D341Med (cell line): Measurements from ENCODE around the gene CKAP2L.

Experiments used
- DNase-seq: peaks from one replicate; pipeline ENCODE4 v3.0.0; 2012; ENCODE audit warnings: low spot score

CKAP2L gene, protein sequence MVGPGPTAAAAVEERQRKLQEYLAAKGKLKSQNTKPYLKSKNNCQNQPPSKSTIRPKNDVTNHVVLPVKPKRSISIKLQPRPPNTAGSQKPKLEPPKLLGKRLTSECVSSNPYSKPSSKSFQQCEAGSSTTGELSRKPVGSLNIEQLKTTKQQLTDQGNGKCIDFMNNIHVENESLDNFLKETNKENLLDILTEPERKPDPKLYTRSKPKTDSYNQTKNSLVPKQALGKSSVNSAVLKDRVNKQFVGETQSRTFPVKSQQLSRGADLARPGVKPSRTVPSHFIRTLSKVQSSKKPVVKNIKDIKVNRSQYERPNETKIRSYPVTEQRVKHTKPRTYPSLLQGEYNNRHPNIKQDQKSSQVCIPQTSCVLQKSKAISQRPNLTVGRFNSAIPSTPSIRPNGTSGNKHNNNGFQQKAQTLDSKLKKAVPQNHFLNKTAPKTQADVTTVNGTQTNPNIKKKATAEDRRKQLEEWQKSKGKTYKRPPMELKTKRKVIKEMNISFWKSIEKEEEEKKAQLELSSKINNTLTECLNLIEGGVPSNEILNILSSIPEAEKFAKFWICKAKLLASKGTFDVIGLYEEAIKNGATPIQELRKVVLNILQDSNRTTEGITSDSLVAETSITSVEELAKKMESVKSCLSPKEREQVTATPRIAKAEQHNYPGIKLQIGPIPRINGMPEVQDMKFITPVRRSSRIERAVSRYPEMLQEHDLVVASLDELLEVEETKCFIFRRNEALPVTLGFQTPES

DNA sequence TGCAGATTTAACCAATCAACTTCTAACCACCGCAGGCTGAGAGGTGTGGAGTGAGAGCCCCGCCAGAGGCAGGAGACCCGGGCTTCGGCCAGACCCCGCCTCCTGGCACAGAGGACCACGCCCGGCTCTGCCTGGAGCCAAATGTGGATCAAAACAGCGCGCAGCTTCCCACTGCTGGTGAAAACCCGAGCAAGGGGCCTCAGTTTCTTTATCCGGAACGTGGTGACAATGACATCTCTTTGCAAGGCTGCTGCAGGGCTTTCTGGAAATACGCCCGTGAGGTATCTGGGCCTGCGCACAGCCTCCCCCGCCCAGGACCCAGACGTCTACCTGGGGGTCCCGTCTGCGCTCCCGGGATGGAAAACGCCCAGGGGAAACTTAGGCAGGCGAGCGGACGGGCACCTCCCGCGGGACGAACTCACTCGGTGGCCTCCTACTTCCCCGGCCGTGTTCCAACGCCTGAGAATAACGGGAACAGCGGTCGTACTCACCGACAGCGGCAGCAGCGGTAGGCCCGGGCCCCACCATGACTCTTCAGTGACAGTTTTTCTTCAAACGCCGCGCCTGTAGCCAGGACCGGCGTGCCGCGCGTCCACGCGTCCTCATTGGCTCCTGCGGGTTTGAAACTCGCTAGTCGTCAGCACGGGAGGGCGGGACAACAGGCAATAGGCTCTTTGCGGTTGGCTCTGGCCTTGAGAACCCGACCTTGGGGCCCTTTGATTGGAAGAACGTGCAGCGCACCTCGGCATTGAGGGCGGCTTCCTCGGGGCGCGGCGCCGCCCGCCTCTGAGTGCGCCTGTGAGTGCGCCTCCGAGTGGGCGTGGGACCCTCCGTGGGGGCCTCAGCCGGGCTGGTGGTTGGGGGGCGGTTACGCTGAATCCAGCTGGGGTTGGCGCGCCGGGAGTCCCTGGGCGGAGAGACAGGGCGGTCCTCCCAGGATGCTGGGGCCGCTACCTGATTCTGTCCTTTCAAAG lies at the start of gene CKAP2L:
TSS of gene CKAP2L (minus strand) at position 539 of the 974 bp plus-strand sequence. CDS start at position 528, 11 bp downstream.
- peak; percentile 94 for DNase-seq

DNA sequence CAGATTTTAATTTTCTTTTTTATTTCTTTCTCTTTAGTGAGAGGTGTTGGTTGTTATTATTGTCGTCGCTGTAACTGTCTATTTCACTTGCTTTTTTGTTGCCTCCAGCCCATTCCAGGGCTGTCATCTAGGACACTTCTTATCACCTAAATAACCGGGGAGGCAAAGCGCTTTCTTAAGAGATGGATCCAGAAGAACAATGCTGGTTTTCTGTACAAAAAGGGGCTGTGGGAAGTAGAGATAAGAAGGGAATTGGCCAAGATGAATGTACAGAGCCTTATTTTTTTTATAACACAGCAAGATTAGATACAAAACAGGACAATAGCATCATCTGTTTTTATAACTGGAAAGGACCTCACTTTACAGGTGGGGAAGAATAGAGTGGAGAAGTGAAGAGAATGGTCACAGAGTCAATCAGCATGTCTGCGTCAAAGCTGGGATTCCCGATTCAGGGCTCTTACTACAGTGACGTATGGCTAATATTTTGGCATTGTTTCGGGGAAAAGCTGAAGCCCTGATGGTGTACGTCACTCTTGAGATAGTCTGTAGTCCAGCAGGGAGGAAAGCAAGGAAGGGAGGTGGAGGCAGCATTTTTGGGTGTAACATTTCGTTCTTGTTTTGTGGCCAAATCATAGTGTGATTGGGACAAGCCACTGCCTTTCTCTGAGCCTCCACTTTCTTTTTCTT lies 49.0 kb upstream of the CKAP2L start:
- no peak for DNase-seq

DNA sequence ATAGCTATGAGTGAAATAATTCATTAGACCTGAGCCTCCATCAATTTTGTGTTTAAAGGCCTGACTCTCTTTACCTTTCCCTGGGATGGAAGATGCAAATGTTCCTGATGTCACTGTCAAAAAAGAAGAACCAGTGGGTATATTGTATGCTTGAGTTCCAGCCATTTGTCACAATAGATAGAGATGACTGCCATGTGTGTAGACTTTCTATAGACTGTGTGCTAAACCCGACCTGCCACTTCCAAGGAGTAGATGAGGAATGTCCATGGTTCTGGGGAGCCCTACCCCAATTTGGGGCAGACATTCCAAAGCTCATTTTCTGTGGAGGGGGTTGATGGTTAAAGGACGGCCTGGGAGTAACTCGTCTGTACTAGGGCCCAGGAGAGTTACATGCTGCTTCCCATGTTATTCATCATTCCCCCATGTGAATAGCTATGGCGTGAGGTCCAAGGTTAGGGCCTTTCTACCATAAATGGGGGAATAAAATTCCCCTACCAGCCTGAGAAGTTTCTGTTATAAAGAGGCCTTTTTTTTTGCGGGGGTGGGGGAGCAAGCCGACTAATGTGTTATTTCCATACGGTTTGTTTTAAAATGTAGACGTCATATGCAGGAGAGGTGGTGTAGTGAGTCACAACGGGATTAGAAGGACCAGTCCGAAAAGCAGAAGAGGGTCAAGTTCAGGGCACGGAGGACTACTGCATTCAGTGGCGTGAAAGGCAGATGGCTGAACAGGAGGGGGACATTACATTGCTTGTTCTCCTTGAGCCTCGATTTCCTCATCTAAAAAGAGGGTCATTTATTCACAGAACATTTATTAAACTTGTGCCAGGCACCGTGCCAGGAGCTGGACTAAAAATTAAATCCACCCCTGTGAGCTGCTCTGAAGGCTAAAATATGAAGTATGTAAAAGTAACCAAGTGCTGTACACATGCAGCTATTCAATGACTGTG lies 48.2 kb upstream of the CKAP2L start:
- DNase-seq: no peak

DNA sequence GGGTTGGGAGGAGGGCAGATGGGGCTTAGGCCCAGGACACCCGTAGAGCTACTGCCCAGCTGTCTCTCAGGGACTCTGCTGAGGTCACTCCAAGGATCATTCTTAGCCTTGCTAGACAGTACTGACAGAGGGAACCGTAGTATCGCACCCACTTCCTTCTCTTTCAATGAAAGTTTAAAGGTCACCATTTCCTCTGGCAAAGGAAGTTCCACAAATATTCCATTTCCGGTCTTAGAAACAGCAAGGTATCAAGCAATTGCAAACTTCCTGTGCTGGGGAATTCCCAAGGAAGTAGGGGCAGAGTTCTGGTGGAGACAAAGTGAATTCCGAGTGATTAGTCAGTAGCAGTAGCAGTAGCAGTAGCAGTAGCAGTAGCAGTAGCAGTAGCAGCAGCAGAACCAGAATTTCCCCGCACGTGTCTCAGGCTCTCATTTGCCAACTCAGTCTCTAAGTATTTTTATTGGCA lies 47.5 kb upstream of the CKAP2L start:
- DNase-seq: no peak

DNA sequence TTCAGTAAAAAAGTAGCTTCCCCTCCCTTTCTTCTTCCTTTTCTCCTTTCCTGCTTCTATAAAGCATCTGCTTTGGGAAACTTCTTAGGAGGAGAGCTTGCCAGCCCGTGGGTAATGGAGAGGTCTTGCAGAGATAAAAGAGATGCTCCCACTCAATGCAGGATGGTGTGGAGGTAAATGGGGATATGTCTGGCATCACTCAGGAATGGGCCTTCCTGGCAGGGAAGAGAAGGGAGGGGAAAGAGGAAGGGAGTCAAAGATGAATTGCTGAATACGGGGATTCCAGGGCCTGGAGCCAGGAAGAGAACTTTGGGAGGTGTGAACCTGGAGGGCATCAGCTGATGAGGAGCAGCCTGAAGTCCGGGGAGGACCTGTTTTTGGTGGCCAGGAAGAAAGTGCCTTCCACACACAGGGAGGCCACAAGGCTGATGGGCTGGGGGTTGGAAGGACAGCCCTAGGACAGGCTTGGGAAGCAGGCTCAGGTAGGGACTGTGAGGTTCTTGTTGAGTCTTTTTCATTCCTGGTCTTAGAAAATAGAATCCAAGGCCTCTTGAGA lies 46.9 kb upstream of the CKAP2L start:
- DNase-seq: no peak

DNA sequence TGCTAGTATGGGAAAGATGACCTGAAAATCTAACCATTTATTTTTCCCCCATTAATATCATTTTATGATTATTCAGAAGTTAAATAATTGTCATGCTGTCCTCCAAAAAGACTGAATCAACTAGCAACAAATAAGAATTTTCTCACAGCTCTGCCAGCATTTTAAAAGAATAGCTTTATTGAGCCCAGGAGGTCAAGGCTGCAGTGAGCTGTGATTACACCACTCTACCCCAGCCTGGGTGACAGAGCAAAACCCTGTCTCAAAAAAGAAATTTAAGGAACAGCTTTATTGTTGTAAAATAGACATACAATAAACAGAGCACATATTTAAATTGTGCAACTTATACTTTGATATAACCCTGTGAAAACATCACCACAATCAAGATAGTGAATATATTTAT lies 44.7 kb upstream of the CKAP2L start:
- no peak for DNase-seq

DNA sequence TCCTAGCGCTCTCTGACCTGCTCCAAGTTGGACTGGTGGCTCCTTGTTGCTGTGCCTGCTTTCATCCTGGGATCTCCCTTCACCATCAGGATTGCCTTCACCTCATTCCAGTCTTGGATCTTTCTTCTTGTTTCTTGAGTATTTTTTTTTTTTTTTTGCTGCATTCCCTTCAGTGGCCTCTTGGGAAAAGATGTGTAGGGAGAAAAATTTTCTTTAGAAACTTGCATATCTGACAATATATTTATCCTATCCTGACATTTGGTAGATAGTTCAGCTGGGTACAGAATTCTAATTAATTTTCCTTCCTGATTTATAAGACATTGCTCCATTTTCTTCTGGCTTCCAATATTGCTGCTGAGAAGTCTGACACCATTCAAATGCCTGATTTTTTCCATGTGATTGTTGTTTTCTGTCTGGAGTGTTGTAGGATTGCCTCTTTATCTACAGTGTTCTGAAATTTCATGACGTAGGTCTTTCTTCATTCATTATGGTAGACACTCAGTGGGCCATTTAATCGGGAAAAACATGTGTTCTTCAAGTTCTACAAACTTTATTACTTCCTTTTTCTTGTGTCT lies 42.9 kb upstream of the CKAP2L start:
- no peak for DNase-seq

DNA sequence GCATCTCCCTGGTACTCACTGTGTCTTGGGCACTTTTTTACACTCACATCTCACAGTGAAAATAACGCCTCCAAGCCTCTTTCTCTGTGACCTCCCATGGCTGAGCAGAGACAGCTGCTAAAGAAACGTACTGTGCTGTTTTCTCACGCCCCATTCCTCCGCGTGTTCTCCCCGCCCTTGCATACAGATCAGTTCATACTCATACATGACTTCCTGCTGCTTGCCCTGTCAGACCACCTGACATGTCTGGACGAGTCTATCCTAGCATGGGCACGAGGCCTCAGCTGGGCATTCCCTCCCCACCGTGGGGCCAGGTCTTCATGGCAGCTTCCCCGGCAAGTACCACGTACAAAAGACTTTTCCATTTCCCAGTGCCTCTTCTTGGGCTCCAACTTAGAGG lies 41.1 kb upstream of the CKAP2L start:
- DNase-seq: no peak

DNA sequence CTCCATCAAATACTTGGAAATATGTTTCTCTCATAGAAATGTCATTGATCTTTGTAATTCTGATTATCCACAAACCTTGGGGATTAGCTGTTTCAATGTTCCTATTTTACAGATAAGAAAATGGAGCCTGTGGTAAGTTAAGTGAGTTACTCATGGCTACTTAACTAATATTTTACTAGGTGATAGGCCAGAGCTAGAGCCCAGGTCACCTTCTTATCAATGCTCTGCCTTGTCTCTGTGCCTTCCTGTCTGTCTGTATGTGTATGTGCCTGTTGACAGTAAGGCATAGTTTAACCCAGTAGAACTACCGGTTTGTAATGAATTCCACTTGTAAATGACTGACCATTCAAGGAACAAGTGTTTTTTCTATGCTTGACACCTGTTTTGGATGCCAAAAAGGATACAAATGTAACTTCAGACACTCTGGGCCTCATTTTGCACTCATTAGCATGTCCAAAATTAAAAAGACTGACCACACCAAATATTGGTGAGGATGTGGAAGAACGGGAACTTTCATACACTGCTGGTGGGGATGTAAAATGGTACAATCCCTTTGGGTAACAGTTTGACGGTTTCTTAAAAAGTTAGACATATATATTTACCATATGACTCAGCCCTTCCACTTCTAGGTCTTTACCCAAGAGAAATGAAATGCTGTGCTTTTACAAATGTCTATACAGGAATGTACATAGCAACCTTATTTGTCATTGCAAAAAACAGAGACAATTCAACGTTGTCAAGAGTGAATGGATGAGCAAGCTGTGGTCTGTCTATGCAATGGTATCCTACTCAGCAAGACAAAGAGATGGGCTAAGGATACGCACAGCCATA lies 39.5 kb upstream of the CKAP2L start:
- no peak for DNase-seq

DNA sequence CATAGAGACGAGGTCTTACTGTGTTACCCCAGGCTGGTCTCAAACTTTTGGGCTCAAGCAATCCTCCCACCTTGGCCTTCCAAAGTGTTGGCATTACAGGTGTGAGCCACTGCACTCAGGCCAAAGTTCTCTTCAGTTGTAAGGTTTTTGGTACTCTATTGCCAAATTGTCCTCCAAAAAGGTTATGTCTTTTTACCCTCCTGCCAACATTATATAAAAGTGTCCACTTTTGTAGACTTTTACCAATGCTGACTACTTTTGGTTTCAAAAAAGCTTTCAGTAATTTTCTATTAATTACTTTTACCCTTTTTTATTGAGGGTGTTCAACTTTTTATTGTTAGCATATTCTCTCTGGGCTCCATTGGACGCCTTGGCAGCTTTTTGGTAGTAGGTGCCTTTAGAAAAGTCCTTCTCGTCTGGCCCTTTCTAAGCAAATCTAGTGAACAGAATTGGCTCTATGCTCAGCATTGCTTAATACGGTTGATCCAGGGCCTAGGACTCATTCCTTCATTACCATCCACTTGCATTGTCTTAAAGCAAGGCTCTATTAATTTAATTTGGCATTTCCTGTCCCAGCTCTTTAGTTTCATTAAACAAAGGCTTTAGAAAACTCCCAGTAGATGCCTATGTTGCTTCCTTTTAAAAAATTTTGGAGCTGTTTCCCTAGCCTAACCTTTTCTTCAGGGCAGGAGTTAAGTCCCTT lies 36.6 kb upstream of the CKAP2L start:
- DNase-seq: no peak

DNA sequence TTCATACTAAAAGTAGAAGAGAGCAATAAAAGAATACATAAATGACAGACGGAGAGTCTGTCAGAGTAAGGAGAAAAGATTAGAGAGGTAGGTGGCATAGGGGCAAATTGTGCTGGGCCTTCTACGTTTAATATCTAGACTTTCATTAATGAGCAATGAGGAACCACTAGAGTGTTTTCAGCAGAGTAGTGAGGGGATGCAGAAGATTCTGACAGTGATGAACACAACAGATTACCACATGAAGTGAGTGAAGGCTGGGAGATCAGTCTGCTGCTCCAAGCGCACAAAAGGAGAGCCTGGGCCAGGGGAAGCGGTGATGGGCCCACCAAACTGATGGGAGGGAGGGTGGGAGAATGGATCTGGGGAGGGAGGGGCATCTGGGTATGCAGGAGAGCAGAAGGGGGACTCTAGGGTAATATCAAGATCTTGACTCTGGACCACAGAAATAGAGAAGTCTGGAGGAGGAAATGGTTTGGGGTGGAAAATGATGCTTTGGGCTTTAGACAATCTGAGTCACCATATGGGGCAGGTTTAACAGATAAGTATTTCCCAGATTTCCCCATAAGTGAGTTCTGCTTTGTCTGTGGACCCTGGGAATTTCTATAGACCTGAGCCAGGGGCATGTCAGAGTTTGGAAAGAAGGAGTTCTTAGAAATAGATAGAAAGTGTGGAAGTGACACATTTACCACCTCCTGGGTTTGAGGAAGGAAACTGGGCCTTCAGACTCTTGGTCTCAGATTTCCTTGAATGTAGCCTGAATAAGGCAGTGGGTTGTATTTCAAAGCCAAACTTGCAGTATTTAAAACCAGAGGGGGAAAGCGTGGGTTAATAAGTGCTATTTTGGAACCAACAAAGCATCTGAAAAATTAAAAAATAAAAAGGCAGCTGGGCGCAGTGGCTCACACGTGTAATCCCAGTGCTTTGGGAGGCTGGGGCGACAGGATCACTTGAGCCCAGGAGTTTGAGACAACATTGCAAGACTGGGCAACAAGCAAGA lies 34.9 kb upstream of the CKAP2L start:
- no peak for DNase-seq

DNA sequence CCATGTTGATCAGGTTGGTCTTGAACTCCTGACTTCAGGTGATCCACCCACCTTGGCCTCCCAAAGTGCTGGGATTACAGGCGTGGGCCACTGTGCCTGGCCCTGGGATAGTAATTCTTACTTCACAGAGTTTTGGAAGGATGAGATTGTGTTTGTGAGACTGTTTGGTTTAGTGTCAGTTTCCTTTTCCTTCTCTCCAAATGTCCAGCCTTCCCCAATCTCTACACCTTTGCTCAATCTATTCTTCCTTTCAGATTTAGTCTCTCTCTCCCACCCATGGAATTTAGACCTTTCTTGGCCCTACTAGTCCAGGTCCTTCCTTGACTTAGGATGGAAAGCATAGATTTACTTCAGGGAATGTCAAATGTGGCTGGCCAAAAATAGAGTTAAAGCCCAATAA lies 32.1 kb upstream of the CKAP2L start:
- DNase-seq: no peak

DNA sequence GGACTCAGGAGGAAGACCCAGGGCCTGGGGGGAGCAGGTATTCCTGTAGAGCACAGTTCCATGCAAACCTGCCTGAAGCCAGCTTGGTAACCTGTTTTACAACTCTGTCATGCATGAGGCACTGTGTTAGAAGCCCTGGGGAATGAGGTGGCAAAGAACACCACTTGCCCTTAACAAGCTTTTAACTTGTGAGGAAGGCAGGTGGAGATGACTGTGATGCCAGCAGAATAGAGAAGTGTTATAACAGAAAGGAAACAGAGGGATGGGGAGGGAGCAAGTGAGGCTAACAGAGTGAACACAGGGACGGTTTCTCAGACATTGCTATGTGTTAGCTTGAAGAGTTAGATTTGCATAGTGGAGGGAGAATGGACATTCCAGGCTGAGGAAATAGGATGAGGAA lies 31.4 kb upstream of the CKAP2L start:
- DNase-seq: no peak

DNA sequence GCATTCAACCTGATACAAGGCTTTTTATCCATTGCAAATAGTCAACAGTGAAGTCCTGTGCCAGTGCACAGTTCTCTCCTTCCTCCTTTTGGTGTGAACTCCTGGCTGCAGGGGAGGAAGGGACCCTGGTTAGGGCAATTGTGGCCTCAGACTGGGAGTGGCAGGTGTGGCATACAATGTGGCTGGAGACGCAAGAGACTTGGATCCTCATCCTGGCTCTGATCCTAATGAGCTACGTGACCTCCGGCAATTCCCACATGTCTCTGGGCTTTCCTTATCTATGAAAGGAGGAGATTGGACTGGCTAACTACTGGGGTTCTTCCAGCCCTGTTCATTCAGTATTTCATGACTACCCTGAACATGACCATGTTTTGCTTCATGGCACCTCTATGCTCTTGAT lies 30.4 kb upstream of the CKAP2L start:
- DNase-seq: no peak

DNA sequence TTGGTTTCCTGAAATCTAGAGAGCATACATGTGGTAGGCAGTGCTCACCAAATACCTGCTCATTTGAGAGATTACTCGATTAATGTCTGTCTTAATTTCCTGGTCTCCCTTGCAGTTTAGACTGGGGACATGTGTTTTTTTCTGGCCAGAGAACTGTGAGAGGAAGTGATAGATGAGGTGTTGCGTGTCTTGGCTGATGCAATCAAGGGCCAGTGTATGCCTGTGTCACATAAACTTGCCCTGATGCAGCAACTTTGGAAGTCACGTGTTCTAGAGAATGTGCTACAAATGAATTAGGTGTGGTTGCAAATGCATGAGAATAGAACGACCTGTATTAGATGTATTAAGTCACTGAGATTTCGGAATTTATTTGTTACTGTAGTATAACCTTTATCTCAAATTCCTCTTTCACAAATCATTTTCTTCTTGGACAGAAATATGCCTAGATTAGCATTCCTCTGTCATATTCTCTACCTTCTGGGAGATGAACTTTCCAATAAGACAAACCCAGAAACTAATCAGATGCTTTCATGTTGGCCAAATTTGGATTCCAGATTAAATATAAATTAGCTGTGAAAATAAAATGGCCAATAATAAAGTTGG lies 29.8 kb upstream of the CKAP2L start:
- no peak for DNase-seq

DNA sequence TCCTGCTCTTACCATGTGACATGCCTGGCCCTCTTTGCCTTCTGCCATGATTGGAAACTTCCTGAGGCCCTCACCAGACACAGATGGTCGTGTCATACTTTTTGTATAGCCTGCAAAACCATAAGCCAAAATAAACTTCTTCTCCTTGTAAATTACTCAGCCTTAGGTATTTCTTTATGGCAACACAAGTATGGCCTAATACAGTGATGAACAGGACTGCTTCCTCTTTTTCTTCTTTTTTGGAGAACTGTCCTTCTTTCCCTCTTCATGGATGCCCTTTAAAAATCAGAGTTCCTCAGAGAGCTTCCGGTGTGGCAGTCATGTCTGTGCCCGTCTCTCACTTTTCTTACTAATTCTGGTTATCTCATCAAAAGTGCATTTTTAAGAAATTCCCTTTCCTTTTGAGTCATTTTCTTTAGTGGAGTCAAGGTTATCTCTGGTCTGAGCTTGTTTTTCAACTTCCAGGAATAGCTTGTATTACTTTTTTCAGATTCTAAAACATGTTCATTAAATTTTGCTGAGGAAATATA lies 29.1 kb upstream of the CKAP2L start:
- no peak for DNase-seq
